IPS DF 4.7 (cell line): ENCODE results near the gene MED13L.

Experiments used
- DNase-seq: peaks from one replicate; pipeline ENCODE4 v3.0.0-alpha.2; 2013; ENCODE audit warnings: low spot score; ENCODE audit errors: extremely low read depth

The MED13L gene

DNA sequence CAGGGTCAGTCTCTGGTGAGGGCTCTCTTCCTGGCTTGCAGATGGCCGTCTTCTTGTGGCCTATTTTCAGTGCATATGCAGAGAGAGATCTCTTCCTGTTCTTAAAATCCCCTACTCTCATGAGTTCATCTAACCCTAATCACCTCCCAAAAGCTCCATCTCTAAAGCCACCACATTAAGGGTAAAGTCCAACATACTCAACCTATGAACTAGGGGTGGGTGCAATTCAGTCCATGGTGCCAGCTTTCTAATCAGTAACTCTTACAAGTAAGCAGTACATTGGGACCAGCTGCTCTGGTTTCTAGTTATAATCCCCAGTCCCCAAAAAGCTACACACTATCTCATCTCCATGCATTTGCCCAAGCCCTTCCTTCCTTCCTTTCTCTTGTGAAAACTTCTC lies 365.1 kb downstream of the MED13L start:
- DNase-seq, result no peak

DNA sequence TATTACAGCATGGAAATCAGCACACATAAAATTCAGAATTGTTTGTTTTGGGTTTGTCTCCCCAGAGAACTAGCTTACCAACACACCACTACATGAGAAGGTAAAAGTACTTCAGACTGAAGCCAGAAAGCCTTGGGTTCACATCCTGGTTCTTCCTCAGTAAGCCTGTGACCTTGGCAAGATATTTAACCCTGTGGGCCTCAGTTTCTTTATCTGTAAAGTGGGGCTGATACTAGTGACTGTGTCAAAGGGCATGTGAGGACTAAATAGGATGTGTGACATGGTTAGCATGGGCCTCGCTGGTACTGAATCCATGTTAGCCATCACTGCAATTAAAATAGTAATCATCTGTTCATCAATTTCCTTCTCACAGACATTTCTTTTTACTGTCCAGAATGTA lies 366.1 kb downstream of the MED13L start:
- no peak for DNase-seq

DNA sequence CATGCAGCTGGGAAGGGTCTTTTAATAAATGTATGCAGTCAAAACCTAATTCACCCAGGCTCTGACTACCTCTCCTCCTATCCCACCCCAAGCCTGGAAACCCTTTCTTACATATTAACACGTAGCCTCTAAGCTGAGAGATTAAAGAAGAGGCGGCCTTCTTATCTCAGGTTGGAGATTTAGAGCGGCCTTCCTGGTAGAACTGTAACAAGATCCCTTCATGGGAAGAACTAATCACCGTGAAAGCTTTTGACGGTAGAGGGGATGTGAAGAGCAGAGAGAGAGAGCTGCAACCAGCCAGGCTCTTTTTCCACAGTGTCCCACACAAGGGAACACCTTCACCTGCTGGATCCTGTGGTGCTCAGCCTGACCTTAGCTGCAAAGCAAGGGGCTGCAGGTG lies 367.4 kb downstream of the MED13L start:
- DNase-seq, result no peak
